GM20000 (cell line): ENCODE measurements around the gene LRRN2.
"Not testable (repeated sequence)": the region's sequence is repeated elsewhere in the genome, so short reads cannot be mapped to it uniquely, and the experiment has no call there.

Experiments used
- DNase-seq: peaks from one replicate; pipeline ENCODE4 v3.0.0; 2012; ENCODE audit warnings: low spot score
- TF ChIP-seq, protein P1 (sequence below): IDR thresholded peaks from 2 replicates; pipeline ENCODE4 v1.5.1; 2012; ENCODE audit warnings: mild to moderate bottlenecking, control low read depth; ENCODE audit errors: extremely low read depth, missing control alignments

Gene LRRN2

GRCh38 chr1:204730826-204731459, 45.4 kb upstream of the LRRN2 start:
- TF ChIP-seq, protein P1, sequence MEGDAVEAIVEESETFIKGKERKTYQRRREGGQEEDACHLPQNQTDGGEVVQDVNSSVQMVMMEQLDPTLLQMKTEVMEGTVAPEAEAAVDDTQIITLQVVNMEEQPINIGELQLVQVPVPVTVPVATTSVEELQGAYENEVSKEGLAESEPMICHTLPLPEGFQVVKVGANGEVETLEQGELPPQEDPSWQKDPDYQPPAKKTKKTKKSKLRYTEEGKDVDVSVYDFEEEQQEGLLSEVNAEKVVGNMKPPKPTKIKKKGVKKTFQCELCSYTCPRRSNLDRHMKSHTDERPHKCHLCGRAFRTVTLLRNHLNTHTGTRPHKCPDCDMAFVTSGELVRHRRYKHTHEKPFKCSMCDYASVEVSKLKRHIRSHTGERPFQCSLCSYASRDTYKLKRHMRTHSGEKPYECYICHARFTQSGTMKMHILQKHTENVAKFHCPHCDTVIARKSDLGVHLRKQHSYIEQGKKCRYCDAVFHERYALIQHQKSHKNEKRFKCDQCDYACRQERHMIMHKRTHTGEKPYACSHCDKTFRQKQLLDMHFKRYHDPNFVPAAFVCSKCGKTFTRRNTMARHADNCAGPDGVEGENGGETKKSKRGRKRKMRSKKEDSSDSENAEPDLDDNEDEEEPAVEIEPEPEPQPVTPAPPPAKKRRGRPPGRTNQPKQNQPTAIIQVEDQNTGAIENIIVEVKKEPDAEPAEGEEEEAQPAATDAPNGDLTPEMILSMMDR: no peak
- no peak for DNase-seq

DNA sequence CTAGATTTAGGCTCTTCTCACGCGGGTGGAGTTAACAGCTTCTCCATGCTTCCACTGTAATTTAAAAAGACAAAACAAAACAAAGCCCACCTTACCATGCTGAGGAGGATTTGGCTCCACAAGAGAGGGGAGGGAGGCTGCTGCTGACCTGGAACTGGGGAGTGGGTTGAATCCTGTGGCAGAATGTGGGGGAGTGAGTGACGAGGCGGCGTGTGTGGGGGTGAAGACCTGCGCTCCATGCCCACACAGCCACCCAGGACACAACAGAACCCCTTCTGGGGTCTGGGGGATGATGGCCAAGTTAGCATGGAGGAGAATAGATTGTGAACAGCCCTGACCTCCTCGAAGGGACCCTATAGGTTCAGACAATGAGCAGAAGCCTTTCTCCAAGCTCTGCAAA, 44.0 kb upstream of the LRRN2 start:
- no peak for DNase-seq

GRCh38 chr1:204728456-204728855, 42.9 kb upstream of the LRRN2 start:
- DNase-seq: no peak
- TF ChIP-seq, protein P1: no peak

More for the DNA sequence above, 44.0 kb upstream of the LRRN2 start:
- TF ChIP-seq, protein P1: no peak

- DNase-seq: no peak
- TF ChIP-seq, protein P1: no peak
These were observed 42.5 kb upstream of the LRRN2 start for GRCh38 chr1:204728045-204728444.

DNA sequence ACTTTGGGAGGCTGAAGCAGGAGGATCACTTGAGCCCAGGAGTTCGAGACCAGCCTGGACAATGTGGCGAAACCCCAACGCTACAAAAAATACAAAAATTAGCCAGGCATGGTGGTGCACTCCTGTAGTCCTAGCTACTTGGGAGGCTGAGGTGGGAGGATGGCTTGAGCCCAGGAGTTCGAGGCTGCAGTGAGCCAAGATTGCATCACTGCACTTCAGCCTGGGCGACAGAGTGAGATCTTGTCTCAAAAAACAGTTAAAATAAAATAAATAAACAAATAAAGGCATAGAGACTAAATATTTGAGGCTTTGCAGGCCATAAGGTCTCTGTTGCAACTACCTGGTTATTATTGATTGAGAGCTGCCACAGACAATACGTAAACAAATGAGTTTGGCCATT, 41.9 kb upstream of the LRRN2 start:
- DNase-seq: not testable (repeated sequence)

DNA sequence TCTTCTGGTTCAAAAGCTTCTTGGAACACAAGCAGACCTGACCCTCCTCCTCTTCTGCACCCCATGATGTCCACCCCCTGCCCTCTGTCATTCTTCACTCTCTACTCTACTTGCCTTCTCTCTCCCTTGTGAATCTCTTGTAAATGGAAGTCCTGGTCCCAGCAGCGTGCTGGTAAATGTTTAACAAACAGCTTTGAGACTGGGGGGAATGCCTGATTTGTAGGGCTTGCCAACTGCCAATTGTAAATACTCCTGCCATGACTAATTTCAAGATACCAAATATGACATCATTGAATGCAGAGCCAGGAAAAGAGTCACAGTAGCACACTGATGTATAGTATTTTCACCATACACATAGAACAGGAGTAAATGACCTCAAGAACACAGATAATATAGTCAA, 40.9 kb upstream of the LRRN2 start:
- DNase-seq: no peak
- TF ChIP-seq, protein P1: no peak

DNA sequence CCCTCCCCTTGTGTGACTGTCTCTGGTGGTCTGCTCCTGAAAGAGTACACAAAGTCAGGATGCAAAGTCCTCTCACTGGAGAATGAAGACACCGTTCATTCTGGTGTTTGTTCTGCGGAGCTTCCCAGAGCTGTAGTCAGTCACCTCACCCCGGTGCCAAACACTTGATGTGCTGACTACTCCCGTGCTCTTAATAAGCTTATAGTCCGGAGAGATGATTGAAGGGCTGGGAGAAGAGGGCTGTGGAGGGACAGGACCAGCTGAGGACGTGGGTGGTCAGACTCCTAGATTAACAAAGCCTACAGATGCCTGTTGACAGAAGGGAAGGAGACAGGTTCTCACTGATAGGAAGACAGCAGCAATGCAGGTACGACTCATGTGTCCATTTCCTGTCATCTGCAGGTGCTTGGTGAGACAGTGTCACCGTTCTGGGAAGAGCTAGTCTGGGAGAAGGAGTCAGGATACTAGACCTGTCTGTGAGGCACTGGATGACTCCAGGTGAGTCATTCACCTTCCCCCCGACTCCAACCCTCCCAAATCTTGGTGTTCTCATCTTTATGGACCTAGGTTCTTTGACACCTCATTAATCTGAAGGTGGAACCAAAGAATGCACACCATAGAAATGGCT, 40.4 kb upstream of the LRRN2 start:
- TF ChIP-seq, protein P1: no peak
- DNase-seq: no peak
